Neural crest cell (in vitro differentiated cells): Measurements from ENCODE around the gene GRAPL. TPM values are rescaled to one million over a fixed set of nuclear protein-coding genes. Genes with fewer than 3 reads are reported as not detected.
"Not testable (repeated sequence)": the region's sequence is repeated elsewhere in the genome, so short reads cannot be mapped to it uniquely, and the experiment has no call there.

Experiments
- DNase-seq: peaks from one replicate; pipeline ENCODE4 v3.0.0; 2021; ENCODE audit warnings: low read depth, mixed read lengths, low spot score
- H3K27ac Mint-ChIP-seq: one replicate; pipeline ENCODE4 v1.8.0; 2021; ENCODE audit warnings: mild to moderate bottlenecking, mixed read lengths; ENCODE audit not compliant: unreplicated experiment
- H3K27me3 Mint-ChIP-seq: 2 replicates; pipeline ENCODE4 v1.8.0; 2021; ENCODE audit warnings: low read depth, mild to moderate bottlenecking, mixed read lengths
- H3K36me3 Mint-ChIP-seq: 2 replicates; pipeline ENCODE4 v1.8.0; 2021; ENCODE audit warnings: low read depth, mild to moderate bottlenecking, mixed read lengths
- H3K4me1 Mint-ChIP-seq: 2 replicates; pipeline ENCODE4 v1.8.0; 2021; ENCODE audit warnings: mixed read lengths
- H3K4me3 Mint-ChIP-seq: one replicate; pipeline ENCODE4 v1.8.0; 2021; ENCODE audit warnings: mild to moderate bottlenecking, mixed read lengths
- H3K9me3 Mint-ChIP-seq: 2 replicates; pipeline ENCODE4 v1.8.0; 2021; ENCODE audit warnings: mixed read lengths
- total RNA-seq: library from RNA; stranded (reverse); gene quantifications from 2 replicates; pipeline ENCODE4 v1.2.1, GENCODE V29; 2021

GRAPL gene
- total RNA-seq, 1 donor from 2014 or later, result 1.8 TPM

DNA sequence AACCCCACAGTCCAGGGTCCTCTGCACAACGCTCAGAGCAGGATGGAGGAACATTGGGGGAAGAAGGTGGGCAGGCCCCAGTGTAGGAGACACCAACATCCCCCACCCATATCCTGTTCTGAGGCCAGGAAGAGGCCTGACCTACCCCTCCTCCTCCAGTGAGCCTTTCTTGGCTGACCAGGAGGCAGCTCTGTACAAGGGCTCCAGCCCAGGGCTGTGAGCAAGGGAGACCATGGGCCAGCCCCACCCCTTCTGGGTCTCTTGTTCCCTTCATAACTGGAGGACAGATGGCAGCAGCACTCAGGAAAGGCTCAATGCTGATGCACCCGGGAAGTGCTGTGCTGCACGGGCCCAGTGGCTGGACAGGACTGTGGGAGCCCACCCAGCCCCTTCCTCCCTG, 47.0 kb downstream of the GRAPL start:
- not testable (repeated sequence) for H3K36me3 Mint-ChIP-seq, H3K4me3 Mint-ChIP-seq, H3K27me3 Mint-ChIP-seq, H3K9me3 Mint-ChIP-seq, DNase-seq, H3K27ac Mint-ChIP-seq, H3K4me1 Mint-ChIP-seq

DNA sequence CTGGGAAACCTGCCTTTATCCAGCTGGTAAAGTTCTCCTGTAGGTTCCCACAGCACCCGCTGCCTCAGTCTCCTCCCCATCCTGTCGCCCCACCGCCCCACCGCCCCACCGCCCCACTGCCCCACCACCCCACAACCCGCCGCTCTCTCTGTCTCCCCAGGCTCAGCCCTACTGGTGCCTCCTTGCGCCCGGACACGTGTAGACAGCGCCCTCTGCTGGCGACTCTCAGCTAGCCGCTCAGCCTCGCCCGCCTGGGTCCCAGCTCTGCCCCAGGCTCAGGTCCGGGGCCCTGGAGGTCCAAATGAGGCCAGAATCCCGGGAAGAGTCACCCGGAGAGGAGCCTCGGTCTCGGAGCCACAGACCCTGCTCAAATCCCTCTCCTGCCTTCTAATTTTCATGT, 48.0 kb downstream of the GRAPL start:
- H3K36me3 Mint-ChIP-seq, result not testable (repeated sequence)

DNA sequence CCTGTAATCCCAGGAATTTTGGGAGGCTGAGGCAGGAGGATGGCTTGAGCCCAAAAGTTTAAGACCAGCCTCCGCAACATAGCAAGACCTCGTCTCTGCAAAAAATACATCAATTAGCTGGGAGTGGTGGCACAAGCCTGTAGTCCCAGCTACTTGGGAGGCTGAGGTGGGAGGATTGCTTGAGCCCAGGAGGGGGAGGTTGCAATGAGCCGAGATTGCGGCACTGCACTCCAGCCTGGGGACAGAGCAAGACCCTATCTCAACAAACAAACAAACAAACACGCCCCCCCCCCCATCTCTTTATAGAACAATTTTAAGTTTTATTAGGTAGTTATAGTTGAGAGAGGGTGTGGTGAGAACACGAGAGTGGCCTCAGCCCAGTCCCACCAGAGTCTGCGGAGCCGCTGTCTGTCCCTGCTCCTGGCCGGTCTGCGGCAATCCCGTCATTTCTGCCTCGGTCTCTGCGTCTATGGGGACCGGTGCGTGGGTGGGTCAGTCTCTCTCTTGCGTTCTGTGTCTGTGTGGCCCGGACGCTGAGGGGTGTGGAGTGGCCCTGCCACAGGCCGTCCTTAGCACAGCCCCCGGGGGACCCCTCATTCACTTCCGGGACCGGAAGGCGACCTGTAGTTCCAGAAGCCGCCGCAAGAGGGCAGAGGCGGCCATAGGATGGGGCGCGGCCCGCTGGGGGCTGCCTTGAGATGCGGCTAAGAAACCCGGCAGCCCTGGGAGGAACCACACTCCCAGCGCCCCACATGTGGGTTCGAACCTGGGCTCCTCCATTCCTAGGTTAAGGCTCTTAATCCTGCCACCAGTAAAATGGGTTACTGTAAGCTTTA, 53.9 kb downstream of the GRAPL start:
- H3K36me3 Mint-ChIP-seq, H3K9me3 Mint-ChIP-seq, H3K4me3 Mint-ChIP-seq, H3K4me1 Mint-ChIP-seq, DNase-seq, H3K27ac Mint-ChIP-seq, H3K27me3 Mint-ChIP-seq: not testable (repeated sequence)

More for the DNA sequence above, 48.0 kb downstream of the GRAPL start:
- H3K4me3 Mint-ChIP-seq, H3K4me1 Mint-ChIP-seq, DNase-seq, H3K9me3 Mint-ChIP-seq, H3K27me3 Mint-ChIP-seq, H3K27ac Mint-ChIP-seq: not testable (repeated sequence)

DNA sequence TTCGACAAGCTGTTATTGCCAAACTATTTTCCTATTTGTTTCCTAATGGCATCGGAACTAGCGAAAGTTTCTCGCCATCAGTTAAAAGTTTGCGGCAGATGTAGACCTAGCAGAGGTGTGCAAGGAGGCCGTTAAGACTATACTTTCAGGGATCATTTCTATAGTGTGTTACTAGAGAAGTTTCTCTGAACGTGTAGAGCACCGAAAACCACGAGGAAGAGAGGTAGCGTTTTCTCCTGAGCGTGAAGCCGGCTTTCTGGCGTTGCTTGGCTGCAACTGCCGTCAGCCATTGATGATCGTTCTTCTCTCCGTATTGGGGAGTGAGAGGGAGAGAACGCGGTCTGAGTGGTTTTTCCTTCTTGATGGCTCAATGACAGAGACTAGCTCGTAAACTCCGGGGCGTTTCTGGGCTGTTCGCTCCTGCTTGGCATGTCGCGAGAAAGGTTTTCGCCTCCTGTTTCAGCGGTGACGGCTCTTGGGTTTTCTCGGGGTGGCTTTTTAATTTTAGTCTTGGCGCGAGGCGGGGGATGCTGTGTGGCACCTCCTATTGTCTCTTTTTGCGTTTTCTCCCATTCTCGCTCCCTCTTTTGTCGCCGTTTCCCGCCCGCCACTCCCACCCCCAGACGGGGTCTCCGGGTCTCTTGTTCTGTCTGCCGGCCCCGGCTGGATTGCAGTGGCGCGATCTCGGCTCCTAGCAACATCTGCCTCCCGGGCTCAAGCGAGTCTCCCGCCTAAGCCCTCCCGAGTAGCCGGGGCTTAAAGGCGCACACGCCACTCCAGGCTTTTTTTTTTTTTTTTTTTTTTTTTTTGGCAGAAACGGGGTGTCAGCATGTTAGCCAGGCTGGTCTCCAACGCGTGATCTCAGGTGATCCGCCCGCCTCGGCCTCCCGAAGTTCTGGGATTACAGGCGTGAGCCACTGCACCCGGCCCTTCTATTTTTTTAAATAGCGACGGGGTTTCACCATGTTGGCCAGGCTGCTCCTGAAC, 60.8 kb downstream of the GRAPL start:
- not testable (repeated sequence) for H3K4me1 Mint-ChIP-seq, H3K27me3 Mint-ChIP-seq, H3K27ac Mint-ChIP-seq, H3K9me3 Mint-ChIP-seq, H3K4me3 Mint-ChIP-seq, H3K36me3 Mint-ChIP-seq, DNase-seq

DNA sequence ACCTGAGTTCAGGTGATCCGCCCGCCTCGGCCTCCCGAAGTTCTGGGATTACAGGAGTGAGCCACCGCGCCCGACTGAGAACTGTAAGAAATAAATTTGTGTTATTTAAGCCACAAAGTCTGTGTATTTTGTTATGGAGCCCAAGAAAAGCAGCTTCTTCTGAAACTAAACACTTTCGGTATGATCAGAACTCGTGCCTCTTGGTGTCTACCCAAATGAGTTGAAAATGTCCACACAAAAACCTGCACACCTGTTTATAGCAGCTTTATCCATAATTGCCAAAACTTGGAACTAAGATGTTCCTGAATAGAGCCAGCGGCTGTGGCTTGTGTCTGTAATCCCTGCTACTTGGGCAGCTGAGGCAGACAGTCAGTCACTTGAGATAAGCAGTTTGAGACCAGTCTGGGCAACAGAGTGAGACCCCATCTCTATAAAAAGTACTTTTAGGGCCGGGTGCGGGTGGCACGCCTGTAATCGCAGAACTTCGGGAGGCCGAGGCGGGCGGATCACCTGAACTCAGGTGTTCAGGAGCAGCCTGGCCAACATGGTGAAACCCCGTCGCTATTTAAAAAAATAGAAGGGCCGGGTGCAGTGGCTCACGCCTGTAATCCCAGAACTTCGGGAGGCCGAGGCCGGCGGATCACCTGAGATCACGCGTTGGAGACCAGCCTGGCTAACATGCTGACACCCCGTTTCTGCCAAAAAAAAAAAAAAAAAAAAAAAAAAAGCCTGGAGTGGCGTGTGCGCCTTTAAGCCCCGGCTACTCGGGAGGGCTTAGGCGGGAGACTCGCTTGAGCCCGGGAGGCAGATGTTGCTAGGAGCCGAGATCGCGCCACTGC, 61.7 kb downstream of the GRAPL start:
- not testable (repeated sequence) for H3K36me3 Mint-ChIP-seq, DNase-seq, H3K4me3 Mint-ChIP-seq, H3K4me1 Mint-ChIP-seq, H3K27ac Mint-ChIP-seq, H3K9me3 Mint-ChIP-seq, H3K27me3 Mint-ChIP-seq

DNA sequence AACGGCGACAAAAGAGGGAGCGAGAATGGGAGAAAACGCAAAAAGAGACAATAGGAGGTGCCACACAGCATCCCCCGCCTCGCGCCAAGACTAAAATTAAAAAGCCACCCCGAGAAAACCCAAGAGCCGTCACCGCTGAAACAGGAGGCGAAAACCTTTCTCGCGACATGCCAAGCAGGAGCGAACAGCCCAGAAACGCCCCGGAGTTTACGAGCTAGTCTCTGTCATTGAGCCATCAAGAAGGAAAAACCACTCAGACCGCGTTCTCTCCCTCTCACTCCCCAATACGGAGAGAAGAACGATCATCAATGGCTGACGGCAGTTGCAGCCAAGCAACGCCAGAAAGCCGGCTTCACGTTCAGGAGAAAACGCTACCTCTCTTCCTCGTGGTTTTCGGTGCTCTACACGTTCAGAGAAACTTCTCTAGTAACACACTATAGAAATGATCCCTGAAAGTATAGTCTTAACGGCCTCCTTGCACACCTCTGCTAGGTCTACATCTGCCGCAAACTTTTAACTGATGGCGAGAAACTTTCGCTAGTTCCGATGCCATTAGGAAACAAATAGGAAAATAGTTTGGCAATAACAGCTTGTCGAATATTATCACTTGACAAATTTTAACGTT, 62.5 kb downstream of the GRAPL start:
- not testable (repeated sequence) for H3K27me3 Mint-ChIP-seq, H3K27ac Mint-ChIP-seq, H3K9me3 Mint-ChIP-seq, H3K4me1 Mint-ChIP-seq, H3K36me3 Mint-ChIP-seq, DNase-seq, H3K4me3 Mint-ChIP-seq

DNA sequence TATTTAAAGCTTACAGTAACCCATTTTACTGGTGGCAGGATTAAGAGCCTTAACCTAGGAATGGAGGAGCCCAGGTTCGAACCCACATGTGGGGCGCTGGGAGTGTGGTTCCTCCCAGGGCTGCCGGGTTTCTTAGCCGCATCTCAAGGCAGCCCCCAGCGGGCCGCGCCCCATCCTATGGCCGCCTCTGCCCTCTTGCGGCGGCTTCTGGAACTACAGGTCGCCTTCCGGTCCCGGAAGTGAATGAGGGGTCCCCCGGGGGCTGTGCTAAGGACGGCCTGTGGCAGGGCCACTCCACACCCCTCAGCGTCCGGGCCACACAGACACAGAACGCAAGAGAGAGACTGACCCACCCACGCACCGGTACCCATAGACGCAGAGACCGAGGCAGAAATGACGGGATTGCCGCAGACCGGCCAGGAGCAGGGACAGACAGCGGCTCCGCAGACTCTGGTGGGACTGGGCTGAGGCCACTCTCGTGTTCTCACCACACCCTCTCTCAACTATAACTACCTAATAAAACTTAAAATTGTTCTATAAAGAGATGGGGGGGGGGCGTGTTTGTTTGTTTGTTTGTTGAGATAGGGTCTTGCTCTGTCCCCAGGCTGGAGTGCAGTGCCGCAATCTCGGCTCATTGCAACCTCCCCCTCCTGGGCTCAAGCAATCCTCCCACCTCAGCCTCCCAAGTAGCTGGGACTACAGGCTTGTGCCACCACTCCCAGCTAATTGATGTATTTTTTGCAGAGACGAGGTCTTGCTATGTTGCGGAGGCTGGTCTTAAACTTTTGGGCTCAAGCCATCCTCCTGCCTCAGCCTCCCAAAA, 69.2 kb downstream of the GRAPL start:
- DNase-seq, result peak; percentile 14
- H3K27me3 Mint-ChIP-seq, H3K4me3 Mint-ChIP-seq, H3K36me3 Mint-ChIP-seq, H3K27ac Mint-ChIP-seq, H3K9me3 Mint-ChIP-seq, H3K4me1 Mint-ChIP-seq: not testable (repeated sequence)

DNA sequence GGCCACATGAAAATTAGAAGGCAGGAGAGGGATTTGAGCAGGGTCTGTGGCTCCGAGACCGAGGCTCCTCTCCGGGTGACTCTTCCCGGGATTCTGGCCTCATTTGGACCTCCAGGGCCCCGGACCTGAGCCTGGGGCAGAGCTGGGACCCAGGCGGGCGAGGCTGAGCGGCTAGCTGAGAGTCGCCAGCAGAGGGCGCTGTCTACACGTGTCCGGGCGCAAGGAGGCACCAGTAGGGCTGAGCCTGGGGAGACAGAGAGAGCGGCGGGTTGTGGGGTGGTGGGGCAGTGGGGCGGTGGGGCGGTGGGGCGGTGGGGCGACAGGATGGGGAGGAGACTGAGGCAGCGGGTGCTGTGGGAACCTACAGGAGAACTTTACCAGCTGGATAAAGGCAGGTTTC, 75.1 kb downstream of the GRAPL start:
- not testable (repeated sequence) for H3K9me3 Mint-ChIP-seq, H3K27ac Mint-ChIP-seq, H3K36me3 Mint-ChIP-seq, DNase-seq, H3K27me3 Mint-ChIP-seq, H3K4me1 Mint-ChIP-seq, H3K4me3 Mint-ChIP-seq

DNA sequence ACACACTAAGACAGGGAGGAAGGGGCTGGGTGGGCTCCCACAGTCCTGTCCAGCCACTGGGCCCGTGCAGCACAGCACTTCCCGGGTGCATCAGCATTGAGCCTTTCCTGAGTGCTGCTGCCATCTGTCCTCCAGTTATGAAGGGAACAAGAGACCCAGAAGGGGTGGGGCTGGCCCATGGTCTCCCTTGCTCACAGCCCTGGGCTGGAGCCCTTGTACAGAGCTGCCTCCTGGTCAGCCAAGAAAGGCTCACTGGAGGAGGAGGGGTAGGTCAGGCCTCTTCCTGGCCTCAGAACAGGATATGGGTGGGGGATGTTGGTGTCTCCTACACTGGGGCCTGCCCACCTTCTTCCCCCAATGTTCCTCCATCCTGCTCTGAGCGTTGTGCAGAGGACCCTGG, 76.0 kb downstream of the GRAPL start:
- H3K27me3 Mint-ChIP-seq, H3K9me3 Mint-ChIP-seq, H3K4me3 Mint-ChIP-seq, H3K27ac Mint-ChIP-seq, H3K36me3 Mint-ChIP-seq, DNase-seq, H3K4me1 Mint-ChIP-seq: not testable (repeated sequence)

Other genes with a start within 250 kb of the GRAPL start
- gene SLC5A10, start 175.4 kb upstream of the GRAPL start, total RNA-seq, result not detected in 2 replicates
- 1.3 and 1.8 TPM in 2 replicates for gene FAM83G, start 122.8 kb upstream of the GRAPL start, total RNA-seq
- gene GRAP, start 80.6 kb upstream of the GRAPL start, total RNA-seq, result 2.1 and 2.8 TPM in 2 replicates
- gene EPN2, start 109.8 kb downstream of the GRAPL start, total RNA-seq, result 45.5 and 47.3 TPM in 2 replicates
- gene B9D1, start 235.1 kb downstream of the GRAPL start, total RNA-seq, result 15.4 and 17.9 TPM in 2 replicates